Endothelial cell of umbilical vein (primary cell): ENCODE data around the gene NYAP2.

Source experiments
- EZH2 ChIP-seq: IDR thresholded peaks from 2 replicates; pipeline ENCODE4 v1.6.1; 2012; ENCODE audit warnings: borderline replicate concordance, low read depth, mild to moderate bottlenecking, moderate library complexity, low read length, inconsistent platforms; ENCODE audit not compliant: severe bottlenecking
- FOS ChIP-seq: IDR thresholded peaks from 2 replicates; pipeline ENCODE4 v1.6.1; 2011; ENCODE audit warnings: mild to moderate bottlenecking, low read length, moderate library complexity, borderline replicate concordance; ENCODE audit not compliant: insufficient read depth
- GATA2 ChIP-seq: IDR thresholded peaks from 2 replicates; pipeline ENCODE4 v1.7.0; 2011; ENCODE audit warnings: low read depth, mild to moderate bottlenecking, moderate library complexity, mixed read lengths, low read length; ENCODE audit not compliant: insufficient read length, insufficient read depth
- MYC ChIP-seq: IDR thresholded peaks from one replicate; pipeline ENCODE4 v1.6.1; 2011; ENCODE audit warnings: mild to moderate bottlenecking, low read depth, low read length
- POLR2A ChIP-seq: IDR thresholded peaks from 2 replicates; pipeline ENCODE4 v1.6.1; 2012; ENCODE audit warnings: low read depth, mild to moderate bottlenecking, control low read depth, low read length
- POLR2AphosphoS5 ChIP-seq: IDR thresholded peaks from 2 replicates; pipeline ENCODE4 v1.6.1; 2012; ENCODE audit warnings: low read depth, mild to moderate bottlenecking, control low read depth, low read length, moderate library complexity; ENCODE audit not compliant: insufficient read depth
- TF ChIP-seq, protein P1 (sequence below), 2 donors: IDR thresholded peaks; 1 replicate in 1 of 2; 2 replicates in 1 of 2; pipeline ENCODE4 v1.5.1; 2011; ENCODE audit warnings: low read length in 2 of 2, mild to moderate bottlenecking in 2 of 2, moderate library complexity in 2 of 2, control low read depth in 1 of 2, inconsistent platforms in 1 of 2, low read depth in 1 of 2; ENCODE audit not compliant: insufficient read depth in 1 of 2; ENCODE audit errors: extremely low read depth in 1 of 2
- TF ChIP-seq, protein P2 (sequence below): IDR thresholded peaks from 2 replicates; pipeline ENCODE4 v1.6.1; 2011; ENCODE audit not compliant: insufficient read depth, insufficient read length

DNA sequence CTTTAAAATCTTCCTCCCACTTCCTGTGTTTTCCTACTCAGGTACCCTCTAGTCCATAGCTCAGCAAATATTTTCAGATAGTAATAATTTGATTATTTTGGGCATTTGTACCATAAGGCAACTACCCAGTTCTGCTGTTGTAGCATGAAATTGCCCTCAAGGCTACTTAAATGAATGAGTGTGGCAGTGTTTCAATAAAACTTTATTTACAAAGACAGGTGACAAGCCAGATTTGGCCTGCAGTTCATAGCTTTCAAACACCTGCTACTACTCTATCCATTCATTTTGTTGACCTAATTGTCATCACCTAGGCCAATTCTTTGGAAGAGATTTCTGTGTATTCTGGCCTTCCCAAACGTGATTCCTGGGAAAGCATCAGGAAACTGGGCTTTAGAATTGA, 28.9 kb downstream of the NYAP2 start:
- TF ChIP-seq POLR2A (no peak), POLR2AphosphoS5 (no peak), GATA2 (no peak), EZH2 (no peak), FOS (no peak), MYC (no peak)
- TF ChIP-seq, protein P1, sequence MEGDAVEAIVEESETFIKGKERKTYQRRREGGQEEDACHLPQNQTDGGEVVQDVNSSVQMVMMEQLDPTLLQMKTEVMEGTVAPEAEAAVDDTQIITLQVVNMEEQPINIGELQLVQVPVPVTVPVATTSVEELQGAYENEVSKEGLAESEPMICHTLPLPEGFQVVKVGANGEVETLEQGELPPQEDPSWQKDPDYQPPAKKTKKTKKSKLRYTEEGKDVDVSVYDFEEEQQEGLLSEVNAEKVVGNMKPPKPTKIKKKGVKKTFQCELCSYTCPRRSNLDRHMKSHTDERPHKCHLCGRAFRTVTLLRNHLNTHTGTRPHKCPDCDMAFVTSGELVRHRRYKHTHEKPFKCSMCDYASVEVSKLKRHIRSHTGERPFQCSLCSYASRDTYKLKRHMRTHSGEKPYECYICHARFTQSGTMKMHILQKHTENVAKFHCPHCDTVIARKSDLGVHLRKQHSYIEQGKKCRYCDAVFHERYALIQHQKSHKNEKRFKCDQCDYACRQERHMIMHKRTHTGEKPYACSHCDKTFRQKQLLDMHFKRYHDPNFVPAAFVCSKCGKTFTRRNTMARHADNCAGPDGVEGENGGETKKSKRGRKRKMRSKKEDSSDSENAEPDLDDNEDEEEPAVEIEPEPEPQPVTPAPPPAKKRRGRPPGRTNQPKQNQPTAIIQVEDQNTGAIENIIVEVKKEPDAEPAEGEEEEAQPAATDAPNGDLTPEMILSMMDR (IDR thresholded peaks at IDR 0.05; ENCODE audit: extremely low read depth in 1 of 2, insufficient read depth in 1 of 2, low read depth in 1 of 2, low read length in 2 of 2) = no peak
- TF ChIP-seq, protein P2, sequence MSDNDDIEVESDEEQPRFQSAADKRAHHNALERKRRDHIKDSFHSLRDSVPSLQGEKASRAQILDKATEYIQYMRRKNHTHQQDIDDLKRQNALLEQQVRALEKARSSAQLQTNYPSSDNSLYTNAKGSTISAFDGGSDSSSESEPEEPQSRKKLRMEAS = no peak
